Testis (tissue), 2 donors: ENCODE measurements around the gene ACAD11.

ENCODE experiments used
- POLR2A ChIP-seq: fragments of 450-650 bp; IDR thresholded peaks from one replicate; pipeline ENCODE4 v1.6.1; 2017; ENCODE audit warnings: antibody characterized with exemption, mild to moderate bottlenecking, moderate library complexity
- TF ChIP-seq, protein P1 (sequence below), 3 experiments: fragments of 450-650 bp in 2 of 3; fragments of 200-600 bp in 1 of 3; sonication (generic) in 1 of 3; IDR thresholded peaks; one replicate each; pipeline ENCODE4 v1.5.1; 2016 to 2019; ENCODE audit warnings: antibody characterized with exemption in 3 of 3, mild to moderate bottlenecking in 2 of 3, moderate library complexity in 1 of 3

DNA sequence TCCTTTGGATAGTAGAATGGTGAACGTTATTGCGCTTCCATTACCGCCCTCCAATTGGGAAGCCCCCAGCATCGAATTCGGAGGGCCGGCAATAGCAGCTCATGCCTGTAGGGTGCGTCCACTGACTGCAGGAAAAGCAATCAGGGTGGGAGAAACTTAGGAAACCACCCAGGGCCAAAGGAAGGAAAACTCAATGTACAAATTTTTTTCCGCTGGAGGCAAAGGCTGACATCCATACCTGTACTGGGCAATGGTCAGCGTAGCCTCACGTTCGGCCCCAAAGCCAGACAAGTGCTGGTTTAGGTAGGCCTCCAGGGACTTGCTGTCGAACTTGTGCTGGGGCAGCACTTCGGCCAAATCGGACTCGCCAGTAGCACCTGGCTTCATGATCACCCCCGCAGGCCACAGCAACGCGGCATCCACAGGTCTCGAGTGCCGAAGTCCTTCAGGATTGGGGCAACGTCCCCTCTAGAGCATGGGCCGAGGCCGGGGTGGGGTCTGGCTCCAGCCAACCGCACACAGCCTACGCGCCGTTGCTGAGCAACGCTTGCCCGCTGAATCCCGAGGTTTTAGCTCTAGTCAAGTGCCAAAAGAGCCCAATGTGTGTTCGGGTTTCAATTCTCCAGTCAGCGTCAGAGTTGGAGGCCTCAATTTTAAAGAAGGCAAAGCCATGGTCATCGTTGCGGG lies at the start of gene ACAD11:
- TF ChIP-seq, protein P1, sequence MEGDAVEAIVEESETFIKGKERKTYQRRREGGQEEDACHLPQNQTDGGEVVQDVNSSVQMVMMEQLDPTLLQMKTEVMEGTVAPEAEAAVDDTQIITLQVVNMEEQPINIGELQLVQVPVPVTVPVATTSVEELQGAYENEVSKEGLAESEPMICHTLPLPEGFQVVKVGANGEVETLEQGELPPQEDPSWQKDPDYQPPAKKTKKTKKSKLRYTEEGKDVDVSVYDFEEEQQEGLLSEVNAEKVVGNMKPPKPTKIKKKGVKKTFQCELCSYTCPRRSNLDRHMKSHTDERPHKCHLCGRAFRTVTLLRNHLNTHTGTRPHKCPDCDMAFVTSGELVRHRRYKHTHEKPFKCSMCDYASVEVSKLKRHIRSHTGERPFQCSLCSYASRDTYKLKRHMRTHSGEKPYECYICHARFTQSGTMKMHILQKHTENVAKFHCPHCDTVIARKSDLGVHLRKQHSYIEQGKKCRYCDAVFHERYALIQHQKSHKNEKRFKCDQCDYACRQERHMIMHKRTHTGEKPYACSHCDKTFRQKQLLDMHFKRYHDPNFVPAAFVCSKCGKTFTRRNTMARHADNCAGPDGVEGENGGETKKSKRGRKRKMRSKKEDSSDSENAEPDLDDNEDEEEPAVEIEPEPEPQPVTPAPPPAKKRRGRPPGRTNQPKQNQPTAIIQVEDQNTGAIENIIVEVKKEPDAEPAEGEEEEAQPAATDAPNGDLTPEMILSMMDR (IDR thresholded peaks at IDR 0.05), result peak; percentile 57 to 58 (median 57)
- no peak for TF ChIP-seq POLR2A
